VCaP (cell line): Measurements from ENCODE around the gene PLK1.

Experiments
- H3K27ac ChIP-seq: fragments of 450-650 bp; 2 replicates; pipeline ENCODE4 v1.5.1; 2017
- CTCF ChIP-seq: fragments of 450-650 bp; conservative IDR thresholded peaks from 2 replicates; pipeline ENCODE4 v1.5.1; 2017; ENCODE audit warnings: mild to moderate bottlenecking, moderate library complexity

Gene PLK1

GRCh38 chr16:23702951-23703350 is 24.3 kb downstream of the PLK1 start:
- no peak overlapping the region for H3K27ac ChIP-seq
- no peak for TF ChIP-seq CTCF

GRCh38 chr16:23704772-23705516 is 26.3 kb downstream of the PLK1 start:
- TF ChIP-seq CTCF: no peak
- no peak overlapping the region for H3K27ac ChIP-seq

- no peak for TF ChIP-seq CTCF
- no peak overlapping the region for H3K27ac ChIP-seq
These were observed 26.8 kb downstream of the PLK1 start for GRCh38 chr16:23705517-23705902.

- no peak for TF ChIP-seq CTCF
- H3K27ac ChIP-seq: no peak overlapping the region
These were observed 27.8 kb downstream of the PLK1 start for GRCh38 chr16:23706439-23706838.

GRCh38 chr16:23709536-23709935 is 30.8 kb downstream of the PLK1 start:
- TF ChIP-seq CTCF: no peak
- no peak overlapping the region for H3K27ac ChIP-seq

- H3K27ac ChIP-seq: no peak overlapping the region
- TF ChIP-seq CTCF: no peak
These were observed 31.3 kb downstream of the PLK1 start for GRCh38 chr16:23710008-23710407.

GRCh38 chr16:23710504-23710903 is 31.8 kb downstream of the PLK1 start:
- no peak for TF ChIP-seq CTCF
- no peak overlapping the region for H3K27ac ChIP-seq
